ENCODE measurements around the gene ATRIP.

ATRIP gene

GRCh38 chr3:48432411-48433371, 13.8 kb upstream of the ATRIP start (continued):
- peak; percentile 71 for TF ChIP-seq PRDM10 (tag by site-specific recombination; IDR thresholded peaks at IDR 0.05)
- peak; percentile 52; the same call in 1 of the 2 replicates for TF ChIP-seq ZNF394 (tag by site-specific recombination; IDR thresholded peaks at IDR 0.05; ENCODE audit: borderline replicate concordance)

- CTCF ChIA-PET: interaction anchor here (0.6 to 5.9 kb wide), 6 partner anchors 32 to 1274 kb away, joined by 3 to 238 read pairs (median 4); no protein-coding TSS in a partner anchor
These were observed 12.9 kb upstream of the ATRIP start for GRCh38 chr3:48433472-48434118.

GRCh38 chr3:48434591-48435222, 11.8 kb upstream of the ATRIP start:
- H3K27ac ChIP-seq (ENCODE audit: extremely low read depth, low read depth, low read length): no peak overlapping the region
- peaks cover 0 to 38% of the 10 kb centered on the region in 2 experiments; a peak in 1 of 3 replicates for H3K36me3 ChIP-seq (ENCODE audit: control insufficient read depth in 2 of 2, insufficient read depth in 1 of 2, low read length in 2 of 2)
- ChIA-PET POLR2A (interaction anchor here (0.9 kb wide), 1 partner anchor 11 kb away, joined by 4 read pairs; the partner anchor contains the start of gene ATRIP), CTCF (interaction anchor here (0.7 to 5.9 kb wide), 6 partner anchors 33 to 244 kb away, joined by 3 to 238 read pairs (median 3); no protein-coding TSS in a partner anchor)
- no peaks in the 10 kb centered on the region for H3K9me3 ChIP-seq (ENCODE audit: control insufficient read depth, insufficient read depth, low read depth, low read length)
- H3K4me3 ChIP-seq (ENCODE audit: low read depth, low read length): no peak overlapping the region
- peaks cover 3% of the 10 kb centered on the region; the same call in 1 of the 2 replicates for H3K4me1 ChIP-seq (ENCODE audit: control insufficient read depth, insufficient read depth, low read length)
- TF ChIP-seq SP7 (tag by site-specific recombination; IDR thresholded peaks at IDR 0.05) (no peak), ZNF624 (tag by site-specific recombination; IDR thresholded peaks at IDR 0.05) (no peak), ZNF701 (tag by site-specific recombination; IDR thresholded peaks at IDR 0.05) (no peak), TRIM28 (IDR thresholded peaks at IDR 0.05; ENCODE audit: borderline replicate concordance, low read length) (no peak), GFI1B (tag by site-specific recombination; IDR thresholded peaks at IDR 0.05) (no peak), ZNF768 (tag by site-specific recombination; IDR thresholded peaks at IDR 0.05) (no peak), YY2 (tag by site-specific recombination; IDR thresholded peaks at IDR 0.05) (no peak), PRDM4 (tag by site-specific recombination; IDR thresholded peaks at IDR 0.05) (no peak)

More at GRCh38 chr3:48433472-48434118, 12.9 kb upstream of the ATRIP start:
- Histone ChIP-seq H3K4me1 (ENCODE audit: control insufficient read depth, insufficient read depth, low read length) (peaks cover 3% of the 10 kb centered on the region; the same call in 1 of the 2 replicates), H3K9me3 (ENCODE audit: control insufficient read depth, insufficient read depth, low read depth, low read length) (no peaks in the 10 kb centered on the region), H3K36me3 (ENCODE audit: control insufficient read depth in 2 of 2, insufficient read depth in 1 of 2, low read length in 2 of 2) (peaks cover 0 to 38% of the 10 kb centered on the region in 2 experiments; a peak in 1 of 3 replicates), H3K27ac (ENCODE audit: extremely low read depth, low read depth, low read length) (no peak overlapping the region), H3K4me3 (ENCODE audit: low read depth, low read length) (no peak overlapping the region)
- POLR2A ChIA-PET: interaction anchor here (0.9 to 1.9 kb wide), 2 partner anchors 13 to 33 kb away, joined by 4 to 10 read pairs; partner anchors contain the start of gene ATRIP
- TF ChIP-seq PRDM4 (tag by site-specific recombination; IDR thresholded peaks at IDR 0.05): no peak
- TF ChIP-seq GLI2 (tag by site-specific recombination; IDR thresholded peaks at IDR 0.05; ENCODE audit: borderline replicate concordance, low read depth): no peak
- no peak for TF ChIP-seq ZBTB26 (tag by site-specific recombination; optimal IDR thresholded peaks at IDR 0.05)
- peak; percentile 25; the same call in 1 of the 2 replicates for TF ChIP-seq KLF1 (tag by site-specific recombination; IDR thresholded peaks at IDR 0.05)
